Fibroblast of villous mesenchyme (primary cell): ENCODE measurements around the gene LMOD2. TPM values are rescaled to one million over a fixed set of nuclear protein-coding genes. Genes with fewer than 3 reads are reported as not detected.
A peak's percentile ranks its signal among the peaks of the same experiment; 100 is the strongest.

Experiments
- DNase-seq: peaks from one replicate; pipeline ENCODE4 v3.0.0-alpha.2; 2010; ENCODE audit warnings: low read depth
- H3K4me3 ChIP-seq: 2 replicates; pipeline ENCODE4 v1.5.1; 2011; ENCODE audit warnings: low read depth, mild to moderate bottlenecking, low read length
- total RNA-seq: library from RNA; depleted of rRNA; stranded (reverse); fragments of >200 nt; gene quantifications from 2 replicates; pipeline ENCODE4 v1.2.3, GENCODE V29; 2012
- TF ChIP-seq, protein P1 (sequence below): IDR thresholded peaks from 2 replicates; pipeline ENCODE4 v1.5.1; 2012; ENCODE audit warnings: low read depth, mild to moderate bottlenecking, low read length; ENCODE audit not compliant: insufficient read depth

LMOD2 gene
- total RNA-seq, 1 donor, result not detected

DNA sequence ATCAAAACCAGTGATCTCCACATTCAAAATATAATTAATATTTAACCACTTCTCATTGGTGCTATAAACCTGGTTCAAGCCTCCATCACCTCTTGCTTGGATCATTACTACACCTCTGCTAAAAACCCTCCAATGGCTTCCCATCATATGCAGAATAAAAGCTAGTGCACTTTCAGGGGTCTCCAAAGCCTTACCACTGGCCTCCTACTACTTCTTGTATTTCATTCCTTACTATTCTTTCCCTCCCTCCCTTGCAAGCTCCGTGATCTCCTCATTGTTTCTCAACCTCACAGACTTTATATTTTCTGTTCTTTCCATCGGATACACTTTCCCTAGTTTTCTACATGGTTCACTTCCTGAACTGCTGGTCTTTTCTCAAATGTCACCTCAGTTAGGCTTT lies 31.5 kb downstream of the LMOD2 start:
- no peak for DNase-seq
- H3K4me3 ChIP-seq, result no peak overlapping the region
- TF ChIP-seq, protein P1, sequence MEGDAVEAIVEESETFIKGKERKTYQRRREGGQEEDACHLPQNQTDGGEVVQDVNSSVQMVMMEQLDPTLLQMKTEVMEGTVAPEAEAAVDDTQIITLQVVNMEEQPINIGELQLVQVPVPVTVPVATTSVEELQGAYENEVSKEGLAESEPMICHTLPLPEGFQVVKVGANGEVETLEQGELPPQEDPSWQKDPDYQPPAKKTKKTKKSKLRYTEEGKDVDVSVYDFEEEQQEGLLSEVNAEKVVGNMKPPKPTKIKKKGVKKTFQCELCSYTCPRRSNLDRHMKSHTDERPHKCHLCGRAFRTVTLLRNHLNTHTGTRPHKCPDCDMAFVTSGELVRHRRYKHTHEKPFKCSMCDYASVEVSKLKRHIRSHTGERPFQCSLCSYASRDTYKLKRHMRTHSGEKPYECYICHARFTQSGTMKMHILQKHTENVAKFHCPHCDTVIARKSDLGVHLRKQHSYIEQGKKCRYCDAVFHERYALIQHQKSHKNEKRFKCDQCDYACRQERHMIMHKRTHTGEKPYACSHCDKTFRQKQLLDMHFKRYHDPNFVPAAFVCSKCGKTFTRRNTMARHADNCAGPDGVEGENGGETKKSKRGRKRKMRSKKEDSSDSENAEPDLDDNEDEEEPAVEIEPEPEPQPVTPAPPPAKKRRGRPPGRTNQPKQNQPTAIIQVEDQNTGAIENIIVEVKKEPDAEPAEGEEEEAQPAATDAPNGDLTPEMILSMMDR, result no peak

DNA sequence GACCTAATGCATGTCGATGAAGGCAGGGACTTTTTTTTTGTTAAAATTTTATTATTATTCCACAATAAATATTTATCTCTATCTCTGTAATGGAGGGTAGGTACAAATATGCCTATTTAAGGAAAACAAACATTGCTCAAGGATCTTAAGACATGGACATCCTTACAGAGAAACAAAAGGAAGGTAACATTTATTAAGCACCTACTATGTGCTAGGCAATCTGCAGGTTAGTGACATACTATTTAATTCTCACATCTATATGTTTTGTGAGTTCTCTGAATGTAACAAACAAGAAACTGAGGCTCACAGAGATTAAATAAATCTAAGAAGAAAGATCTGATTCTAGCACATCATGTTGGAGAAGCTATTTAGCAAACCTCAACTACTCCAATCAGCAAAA lies 32.1 kb downstream of the LMOD2 start:
- no peak overlapping the region for H3K4me3 ChIP-seq
- TF ChIP-seq, protein P1, result no peak
- DNase-seq, result no peak

- no peak overlapping the region for H3K4me3 ChIP-seq
- TF ChIP-seq, protein P1, result no peak
- peak; percentile 55 for DNase-seq
Observed at GRCh38 chr7:123689250-123689649, 33.6 kb downstream of the LMOD2 start.

DNA sequence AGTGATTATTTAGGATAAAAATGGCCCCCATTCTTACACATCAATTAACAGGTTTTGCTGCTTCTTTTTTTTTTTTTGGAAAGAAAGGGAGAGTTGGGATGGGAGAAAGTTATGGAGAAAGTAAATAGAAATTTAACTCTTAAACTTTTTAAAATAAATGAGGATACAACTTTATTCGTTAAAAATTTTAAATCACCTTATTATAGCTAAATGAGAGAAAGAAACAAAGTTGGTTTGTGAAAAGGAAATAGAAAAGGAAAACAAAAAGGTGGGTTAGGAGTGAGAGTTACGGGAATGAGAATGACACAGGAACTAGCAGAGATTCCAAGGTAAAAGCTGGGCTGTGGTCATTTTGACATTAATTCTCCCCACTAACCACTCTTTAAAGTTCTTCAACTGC lies 34.9 kb downstream of the LMOD2 start:
- TF ChIP-seq, protein P1, result no peak
- no peak overlapping the region for H3K4me3 ChIP-seq
- DNase-seq, result no peak

DNA sequence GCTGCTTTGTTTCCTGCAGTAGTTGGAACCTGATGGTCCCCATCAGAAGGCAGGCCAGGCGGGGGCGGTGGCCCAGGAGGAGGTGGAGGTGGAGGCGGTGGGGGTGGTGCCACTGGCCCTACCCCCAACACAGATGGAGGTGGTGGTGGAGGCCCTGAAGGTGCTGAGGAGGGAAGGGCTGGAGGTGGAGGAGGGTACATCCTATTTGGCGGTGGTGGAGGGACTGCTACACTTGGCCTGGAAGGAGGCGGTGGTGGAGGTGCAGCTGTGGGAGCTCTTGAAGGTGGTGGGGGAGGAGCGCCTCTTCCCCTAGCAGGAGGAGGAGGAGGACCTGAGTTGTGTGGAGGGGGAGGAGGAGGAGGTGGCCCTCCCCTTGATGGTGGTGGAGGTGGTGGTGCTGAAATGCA lies 36.8 kb downstream of the LMOD2 start:
- TF ChIP-seq, protein P1, result no peak
- DNase-seq, result no peak
- no peak overlapping the region for H3K4me3 ChIP-seq

GRCh38 chr7:123695944-123696677 lies 40.4 kb downstream of the LMOD2 start:
- H3K4me3 ChIP-seq, result no peak overlapping the region
- TF ChIP-seq, protein P1, result no peak
- no peak for DNase-seq
